GM12872 (cell line): ENCODE measurements around the gene PDGFD.

ENCODE experiments used
- TF ChIP-seq, protein P1 (sequence below): IDR thresholded peaks from 3 replicates; pipeline ENCODE4 v1.5.1; 2011; ENCODE audit warnings: low read depth, mild to moderate bottlenecking, low read length, moderate library complexity; ENCODE audit not compliant: insufficient read depth

PDGFD gene

DNA sequence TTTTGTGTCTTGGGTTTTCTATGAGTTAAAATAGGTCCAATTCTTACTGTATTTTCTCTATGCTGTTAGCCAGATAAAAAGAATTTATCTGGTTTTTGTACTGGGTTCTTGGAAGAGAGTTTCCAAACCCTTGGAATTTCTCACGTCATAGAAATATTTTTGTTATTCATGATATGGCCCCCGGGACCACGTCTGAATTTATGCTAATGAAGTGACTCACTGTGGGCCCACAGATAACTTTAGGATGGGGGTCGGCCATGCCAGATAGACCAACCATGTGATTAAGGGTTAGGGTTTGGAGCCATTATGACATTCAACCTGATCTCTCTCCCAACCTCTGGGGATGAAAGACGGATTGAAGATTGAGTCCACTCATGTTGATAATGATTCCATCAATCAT, 163.1 kb downstream of the PDGFD start:
- TF ChIP-seq, protein P1, sequence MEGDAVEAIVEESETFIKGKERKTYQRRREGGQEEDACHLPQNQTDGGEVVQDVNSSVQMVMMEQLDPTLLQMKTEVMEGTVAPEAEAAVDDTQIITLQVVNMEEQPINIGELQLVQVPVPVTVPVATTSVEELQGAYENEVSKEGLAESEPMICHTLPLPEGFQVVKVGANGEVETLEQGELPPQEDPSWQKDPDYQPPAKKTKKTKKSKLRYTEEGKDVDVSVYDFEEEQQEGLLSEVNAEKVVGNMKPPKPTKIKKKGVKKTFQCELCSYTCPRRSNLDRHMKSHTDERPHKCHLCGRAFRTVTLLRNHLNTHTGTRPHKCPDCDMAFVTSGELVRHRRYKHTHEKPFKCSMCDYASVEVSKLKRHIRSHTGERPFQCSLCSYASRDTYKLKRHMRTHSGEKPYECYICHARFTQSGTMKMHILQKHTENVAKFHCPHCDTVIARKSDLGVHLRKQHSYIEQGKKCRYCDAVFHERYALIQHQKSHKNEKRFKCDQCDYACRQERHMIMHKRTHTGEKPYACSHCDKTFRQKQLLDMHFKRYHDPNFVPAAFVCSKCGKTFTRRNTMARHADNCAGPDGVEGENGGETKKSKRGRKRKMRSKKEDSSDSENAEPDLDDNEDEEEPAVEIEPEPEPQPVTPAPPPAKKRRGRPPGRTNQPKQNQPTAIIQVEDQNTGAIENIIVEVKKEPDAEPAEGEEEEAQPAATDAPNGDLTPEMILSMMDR, result no peak

DNA sequence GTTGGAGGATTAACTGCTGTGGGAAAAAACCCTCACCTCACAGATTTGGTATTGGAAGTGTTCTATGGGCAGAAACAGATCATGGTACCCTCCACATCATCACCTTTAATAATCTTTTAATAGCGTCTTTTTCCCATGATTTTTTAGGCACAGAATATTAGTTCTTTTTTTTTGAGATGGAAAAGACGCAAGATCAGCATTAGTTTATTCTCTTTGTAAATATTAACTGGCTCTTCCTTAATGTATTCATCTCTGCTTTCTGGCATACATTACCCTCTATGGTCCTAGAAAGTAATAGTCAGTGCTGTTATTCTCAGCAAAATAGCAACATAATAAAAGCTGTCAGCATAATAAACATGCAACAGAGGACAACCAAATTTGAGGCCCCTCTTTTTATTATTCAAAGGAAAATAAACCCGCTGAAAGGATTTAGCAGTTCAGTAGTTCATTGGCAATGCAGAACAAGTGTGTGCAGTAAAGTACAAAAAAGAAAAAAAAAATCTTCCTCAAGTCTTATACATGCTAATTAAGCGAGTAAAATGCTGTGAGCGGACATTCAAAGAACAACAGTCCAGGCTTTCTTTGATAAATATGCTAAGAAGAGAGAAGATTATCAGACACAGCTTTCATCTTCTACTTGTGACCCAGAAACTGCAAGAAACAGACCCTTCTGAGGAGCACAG, 165.0 kb downstream of the PDGFD start:
- TF ChIP-seq, protein P1, result no peak

DNA sequence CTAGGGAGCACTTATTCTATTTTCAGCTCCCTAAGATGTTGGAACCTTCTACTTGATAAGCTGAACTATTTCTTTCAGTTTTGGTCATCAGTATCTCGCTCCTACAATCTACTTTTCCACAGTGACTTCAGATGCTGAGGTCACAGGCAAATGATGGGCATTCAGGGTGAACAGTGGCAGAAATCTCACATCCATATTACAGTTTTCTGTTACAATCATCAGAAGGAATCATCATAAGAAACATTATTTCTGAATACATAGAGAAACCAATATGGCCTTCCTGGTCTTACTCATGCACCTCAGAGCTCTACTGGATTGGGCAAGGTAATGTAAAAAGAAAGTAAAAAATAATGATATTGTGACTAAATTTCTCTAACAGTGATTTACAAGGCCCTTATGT, 166.9 kb downstream of the PDGFD start:
- TF ChIP-seq, protein P1, result no peak

DNA sequence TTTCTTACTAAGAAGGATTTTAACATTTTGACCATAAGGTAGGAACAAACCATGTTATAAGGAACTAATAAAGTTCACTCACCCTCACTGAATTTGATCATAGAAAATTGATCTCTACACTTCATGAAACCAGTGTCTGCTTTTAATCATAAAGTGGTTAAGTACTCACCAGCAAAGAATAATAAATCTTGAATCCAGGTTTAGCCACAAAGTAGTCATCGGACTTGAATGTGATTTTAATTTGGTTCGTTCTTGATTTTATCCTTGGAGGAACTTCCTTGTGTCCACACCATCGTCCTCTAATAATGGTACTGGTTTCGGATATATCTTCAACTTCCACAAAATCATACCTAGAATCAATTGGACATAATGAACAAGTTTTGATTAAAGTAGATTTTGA, 168.1 kb downstream of the PDGFD start:
- TF ChIP-seq, protein P1, result no peak

DNA sequence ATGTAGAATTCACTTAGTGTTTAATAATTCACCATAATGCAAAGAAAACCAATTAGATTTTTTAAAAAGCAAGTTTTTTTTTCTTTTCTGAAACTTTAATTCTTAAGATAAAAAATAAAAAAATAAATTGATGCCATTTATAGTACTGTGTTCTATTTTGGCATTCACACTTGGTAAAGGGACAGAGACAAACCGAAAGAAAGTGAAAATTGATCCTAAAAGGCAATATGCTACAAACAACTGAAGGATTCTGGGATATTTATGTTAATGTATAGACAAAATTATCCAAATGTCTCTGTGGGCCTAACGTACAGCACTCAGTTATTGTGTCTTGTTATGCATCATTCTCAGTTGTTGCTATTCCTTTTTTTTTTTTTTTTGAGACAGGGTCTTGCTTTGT, 169.4 kb downstream of the PDGFD start:
- TF ChIP-seq, protein P1, result no peak

DNA sequence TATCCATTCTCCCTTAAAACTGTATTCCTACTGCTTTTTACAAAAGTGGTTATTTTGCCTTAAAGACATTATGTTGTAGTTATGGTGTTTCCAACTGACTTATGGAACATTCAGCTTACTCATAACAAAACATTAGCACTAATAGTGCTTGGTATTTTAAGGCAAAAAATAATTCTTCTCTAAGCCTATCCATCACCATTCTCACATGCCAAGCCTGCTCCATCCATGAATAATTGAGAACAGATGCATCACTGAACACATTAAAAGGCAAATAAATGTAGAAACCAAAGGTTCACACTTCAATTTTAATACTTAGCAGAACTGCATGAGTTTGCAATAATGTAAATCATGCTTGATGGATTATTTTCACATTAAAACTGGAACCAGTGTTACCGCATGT, 169.9 kb downstream of the PDGFD start:
- TF ChIP-seq, protein P1, result no peak

DNA sequence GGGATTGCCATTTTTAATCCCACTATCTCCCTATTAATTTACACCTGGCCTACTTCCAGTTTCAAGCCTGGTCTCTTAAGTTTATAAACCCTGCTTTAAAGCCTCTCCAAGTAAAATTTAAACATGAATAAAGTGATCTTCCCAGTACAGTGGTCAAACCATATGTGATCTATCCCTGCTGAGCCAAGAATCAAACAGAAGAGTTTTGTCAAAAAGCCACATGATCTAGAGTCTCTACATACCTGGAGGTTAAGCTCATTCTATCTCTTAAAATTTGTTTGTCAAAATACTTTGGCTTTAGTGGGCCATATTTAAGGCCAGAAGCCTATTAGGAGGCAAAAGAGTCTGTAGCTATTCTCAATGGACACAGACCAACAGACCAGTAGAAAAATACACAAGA, 170.4 kb downstream of the PDGFD start:
- TF ChIP-seq, protein P1, result no peak
